Prostate gland (tissue), 2 donors: Measurements from ENCODE around the gene F11. TPM values are rescaled to one million over a fixed set of nuclear protein-coding genes. Genes with fewer than 3 reads are reported as not detected.
"Not testable (repeated sequence)": the region's sequence is repeated elsewhere in the genome, so short reads cannot be mapped to it uniquely, and the experiment has no call there.

Experiments
- DNase-seq: peaks from one replicate; pipeline ENCODE4 v3.0.0-alpha.2; 2019; ENCODE audit warnings: low spot score
- H3K27ac ChIP-seq, 2 donors: fragments of 200-600 bp; sonication (generic); 2 replicates each; pipeline ENCODE4 v1.5.1; 2017 to 2019
- H3K27me3 ChIP-seq: fragments of 200-600 bp; sonication (generic); replicated peaks from 2 replicates; pipeline ENCODE4 v1.5.1; 2019; ENCODE audit not compliant: insufficient read depth
- H3K36me3 ChIP-seq, 2 donors: fragments of 200-600 bp; sonication (generic); 1 replicate in 1 of 2; 2 replicates in 1 of 2; pipeline versions ENCODE4 v1.5.1 to v1.8.1; 2017 to 2019
- H3K4me1 ChIP-seq: fragments of 200-600 bp; sonication (generic); replicated peaks from 2 replicates; pipeline ENCODE4 v1.5.1; 2019
- H3K4me3 ChIP-seq, 2 donors: fragments of 200-600 bp; sonication (generic); 2 replicates each; pipeline ENCODE4 v1.5.1; 2017 to 2019
- H3K9me3 ChIP-seq: fragments of 200-600 bp; sonication (generic); 2 replicates; pipeline ENCODE4 v1.5.1; 2017
- POLR2A ChIP-seq: fragments of 450-650 bp; IDR thresholded peaks from one replicate; pipeline ENCODE4 v1.6.1; 2016; ENCODE audit warnings: antibody characterized with exemption, mild to moderate bottlenecking
- POLR2AphosphoS5 ChIP-seq: sonication (generic); formaldehyde crosslinking; IDR thresholded peaks from one replicate; pipeline ENCODE4 v1.6.1; 2017; ENCODE audit warnings: antibody characterized with exemption
- WGBS: methylation state at CpG from one replicate; pipeline ENCODE4 v1.1.5; 2018; 5-methylcytosine and 5-hydroxymethylcytosine counted together
- intact Hi-C: fragments of 100-400 bp; cut with DNase I; formaldehyde crosslinking; loops from one replicate; pipeline ENCODE4 v1.14.2; 2022
- total RNA-seq, 2 donors: library from RNA; depleted of rRNA; stranded (reverse); fragments of >200 nt; gene quantifications; one replicate each; pipeline ENCODE4 v1.1.0, GENCODE V29; 2016
- TF ChIP-seq, protein P1 (sequence below), 4 experiments: fragments of 200-600 bp in 2 of 4; fragments of 450-650 bp in 2 of 4; sonication (generic) in 2 of 4; IDR thresholded peaks; 1 replicate in 3 of 4; 2 replicates in 1 of 4; pipeline ENCODE4 v1.5.1; 2016 to 2019; ENCODE audit warnings: antibody characterized with exemption in 4 of 4, mild to moderate bottlenecking in 2 of 4, moderate library complexity in 2 of 4

The F11 gene
- total RNA-seq, 2 donors from 2014 or later = not detected

- Histone ChIP-seq H3K27me3 (no peaks in the 10 kb centered on the region), H3K9me3 (no peaks in the 10 kb centered on the region), H3K4me3 (no peak overlapping the region), H3K36me3 (no peaks in the 10 kb centered on the region), H3K4me1 (no peaks in the 10 kb centered on the region), H3K27ac (no peak overlapping the region)
- TF ChIP-seq, protein P1, sequence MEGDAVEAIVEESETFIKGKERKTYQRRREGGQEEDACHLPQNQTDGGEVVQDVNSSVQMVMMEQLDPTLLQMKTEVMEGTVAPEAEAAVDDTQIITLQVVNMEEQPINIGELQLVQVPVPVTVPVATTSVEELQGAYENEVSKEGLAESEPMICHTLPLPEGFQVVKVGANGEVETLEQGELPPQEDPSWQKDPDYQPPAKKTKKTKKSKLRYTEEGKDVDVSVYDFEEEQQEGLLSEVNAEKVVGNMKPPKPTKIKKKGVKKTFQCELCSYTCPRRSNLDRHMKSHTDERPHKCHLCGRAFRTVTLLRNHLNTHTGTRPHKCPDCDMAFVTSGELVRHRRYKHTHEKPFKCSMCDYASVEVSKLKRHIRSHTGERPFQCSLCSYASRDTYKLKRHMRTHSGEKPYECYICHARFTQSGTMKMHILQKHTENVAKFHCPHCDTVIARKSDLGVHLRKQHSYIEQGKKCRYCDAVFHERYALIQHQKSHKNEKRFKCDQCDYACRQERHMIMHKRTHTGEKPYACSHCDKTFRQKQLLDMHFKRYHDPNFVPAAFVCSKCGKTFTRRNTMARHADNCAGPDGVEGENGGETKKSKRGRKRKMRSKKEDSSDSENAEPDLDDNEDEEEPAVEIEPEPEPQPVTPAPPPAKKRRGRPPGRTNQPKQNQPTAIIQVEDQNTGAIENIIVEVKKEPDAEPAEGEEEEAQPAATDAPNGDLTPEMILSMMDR (IDR thresholded peaks at IDR 0.05) = no peak
- TF ChIP-seq POLR2AphosphoS5 (no peak), POLR2A (no peak)
- intact Hi-C loops = no loop called here
- WGBS = 56% methylated on average over 13 of the region's 13 CpGs
- DNase-seq = no peak
These were observed 39.0 kb downstream of the F11 start for GRCh38 chr4:186304866-186305505.

- no peaks in the 10 kb centered on the region for H3K36me3 ChIP-seq
- DNase-seq = no peak
- intact Hi-C loops = no loop called here
- H3K4me1 ChIP-seq = no peaks in the 10 kb centered on the region
- no peak overlapping the region for H3K27ac ChIP-seq
- H3K27me3 ChIP-seq = no peaks in the 10 kb centered on the region
- TF ChIP-seq, protein P1 (IDR thresholded peaks at IDR 0.05) = no peak
- TF ChIP-seq POLR2A = no peak
- no peak for TF ChIP-seq POLR2AphosphoS5
- no peaks in the 10 kb centered on the region for H3K9me3 ChIP-seq
- 51% methylated on average over 4 of the region's 4 CpGs for WGBS
- H3K4me3 ChIP-seq = no peak overlapping the region
These were observed 41.5 kb downstream of the F11 start for GRCh38 chr4:186307497-186307896.

GRCh38 chr4:186307916-186308315, 41.9 kb downstream of the F11 start:
- no peaks in the 10 kb centered on the region for H3K36me3 ChIP-seq
- TF ChIP-seq POLR2A (no peak), POLR2AphosphoS5 (no peak)
- TF ChIP-seq, protein P1 (IDR thresholded peaks at IDR 0.05) = no peak
- H3K4me3 ChIP-seq = no peak overlapping the region
- H3K27me3 ChIP-seq = no peaks in the 10 kb centered on the region
- no peaks in the 10 kb centered on the region for H3K4me1 ChIP-seq
- DNase-seq = no peak
- intact Hi-C loops = no loop called here
- H3K9me3 ChIP-seq = no peaks in the 10 kb centered on the region
- WGBS = 70% methylated on average over 3 of the region's 3 CpGs
- no peak overlapping the region for H3K27ac ChIP-seq

DNA sequence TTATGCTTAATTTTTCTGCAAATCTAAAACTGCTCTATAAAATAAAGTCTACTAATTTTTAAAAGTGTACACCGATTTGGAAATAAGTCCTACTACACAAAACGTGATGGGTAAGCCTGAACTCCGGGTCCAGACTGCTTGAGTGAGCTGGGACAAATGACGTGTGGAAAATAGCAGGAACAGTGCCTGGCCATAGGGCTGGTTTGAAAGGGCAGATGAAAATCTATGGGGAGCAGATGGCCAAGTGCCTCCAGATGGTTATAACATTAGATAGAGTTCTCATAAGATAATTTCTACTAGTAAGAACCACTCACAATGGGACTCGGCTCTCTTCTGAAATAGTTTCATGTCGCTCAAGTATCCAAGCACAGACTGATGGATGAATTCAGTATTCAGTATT, 52.5 kb downstream of the F11 start:
- TF ChIP-seq POLR2A (no peak), POLR2AphosphoS5 (no peak)
- TF ChIP-seq, protein P1 (IDR thresholded peaks at IDR 0.05) = no peak

DNA sequence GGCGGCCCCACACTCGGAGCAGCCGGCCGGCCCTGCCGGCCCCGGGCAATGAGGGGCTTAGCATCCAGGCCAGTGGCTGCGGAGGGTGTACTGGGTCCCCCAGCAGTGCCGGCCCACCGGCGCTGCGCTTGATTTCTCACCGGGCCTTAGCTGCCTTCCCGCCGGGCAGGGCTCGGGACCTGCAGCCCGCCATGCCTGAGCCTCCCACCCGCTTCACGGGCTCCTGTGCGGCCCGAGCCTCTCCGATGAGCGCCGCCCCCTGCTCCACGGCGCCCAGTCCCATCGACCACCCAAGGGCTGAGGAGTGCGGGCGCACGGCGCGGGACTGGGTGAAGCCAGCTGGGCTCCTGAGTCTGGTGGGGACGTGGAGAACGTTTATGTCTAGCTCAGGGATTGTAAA, 58.7 kb downstream of the F11 start:
- intact Hi-C loops, H3K4me3 ChIP-seq, DNase-seq, H3K27ac ChIP-seq, H3K27me3 ChIP-seq, H3K36me3 ChIP-seq, H3K4me1 ChIP-seq, H3K9me3 ChIP-seq: not testable (repeated sequence)
- WGBS = 94% methylated on average over 32 of the region's 33 CpGs

More for the DNA sequence above, 52.5 kb downstream of the F11 start:
- Histone ChIP-seq H3K9me3 (no peaks in the 10 kb centered on the region), H3K4me1 (no peaks in the 10 kb centered on the region), H3K4me3 (no peak overlapping the region), H3K27ac (no peak overlapping the region), H3K27me3 (no peaks in the 10 kb centered on the region), H3K36me3 (no peaks in the 10 kb centered on the region)
- intact Hi-C loops = no loop called here
- WGBS = 75% methylated on average over 6 of the region's 6 CpGs
- no peak for DNase-seq
